ENCODE data around the gene MBNL1.

Gene MBNL1

GRCh38 chr3:152278756-152279427, 10.2 kb downstream of the MBNL1 start:
- DNase-seq, result no peak

- no peak for DNase-seq
These were observed 10.8 kb downstream of the MBNL1 start for GRCh38 chr3:152279479-152279878.

- no peak for DNase-seq
These were observed 11.8 kb downstream of the MBNL1 start for GRCh38 chr3:152280539-152280938.

GRCh38 chr3:152281133-152281713, 12.5 kb downstream of the MBNL1 start:
- no peak for DNase-seq

GRCh38 chr3:152282813-152283212, 14.1 kb downstream of the MBNL1 start:
- no peak for DNase-seq

GRCh38 chr3:152283492-152284381, 15.0 kb downstream of the MBNL1 start:
- no peak for DNase-seq

- no peak for DNase-seq
These were observed 16.2 kb downstream of the MBNL1 start for GRCh38 chr3:152284906-152285305.

GRCh38 chr3:152285509-152285908, 16.8 kb downstream of the MBNL1 start:
- DNase-seq, result no peak

- DNase-seq, result no peak
These were observed 19.3 kb downstream of the MBNL1 start for GRCh38 chr3:152287898-152288576.

- no peak for DNase-seq
These were observed 20.0 kb downstream of the MBNL1 start for GRCh38 chr3:152288681-152289080.

GRCh38 chr3:152289708-152290107, 21.0 kb downstream of the MBNL1 start:
- DNase-seq, result no peak

GRCh38 chr3:152290374-152290773, 21.6 kb downstream of the MBNL1 start:
- no peak for DNase-seq

- DNase-seq, result no peak
These were observed 22.5 kb downstream of the MBNL1 start for GRCh38 chr3:152291238-152291637.

GRCh38 chr3:152291649-152292066, 22.9 kb downstream of the MBNL1 start:
- no peak for DNase-seq

- no peak for DNase-seq
These were observed 23.6 kb downstream of the MBNL1 start for GRCh38 chr3:152292366-152292765.

GRCh38 chr3:152293347-152294006, 24.7 kb downstream of the MBNL1 start:
- DNase-seq, result no peak

GRCh38 chr3:152295344-152295743, 26.6 kb downstream of the MBNL1 start:
- DNase-seq, result no peak

GRCh38 chr3:152295806-152296205, 27.1 kb downstream of the MBNL1 start:
- DNase-seq, result no peak

- DNase-seq, result no peak
These were observed 27.7 kb downstream of the MBNL1 start for GRCh38 chr3:152296382-152296781.

- DNase-seq, result no peak
These were observed 28.2 kb downstream of the MBNL1 start for GRCh38 chr3:152296971-152297370.

GRCh38 chr3:152298393-152299248, 29.9 kb downstream of the MBNL1 start:
- DNase-seq, result peak; percentile 22 to 56

All from NCI-H187 (cell line).